Breast epithelium (tissue), 3 donors: Measurements from ENCODE around the gene TGM3.

Source experiments
- CTCF ChIP-seq, 3 donors: fragments of 450-650 bp; IDR thresholded peaks; one replicate each; pipeline ENCODE4 v1.5.1; 2016 to 2017; ENCODE audit warnings: antibody characterized with exemption in 3 of 3, mild to moderate bottlenecking in 3 of 3, moderate library complexity in 3 of 3
- POLR2A ChIP-seq: fragments of 450-650 bp; IDR thresholded peaks from one replicate; pipeline ENCODE4 v1.6.1; 2016; ENCODE audit warnings: antibody characterized with exemption, mild to moderate bottlenecking, moderate library complexity

GRCh38 chr20:2326046-2326445 is 30.2 kb downstream of the TGM3 start:
- TF ChIP-seq CTCF (IDR thresholded peaks at IDR 0.05): no peak
- TF ChIP-seq POLR2A: no peak
